ENCODE measurements around the gene ABHD15.

Gene ABHD15

DNA sequence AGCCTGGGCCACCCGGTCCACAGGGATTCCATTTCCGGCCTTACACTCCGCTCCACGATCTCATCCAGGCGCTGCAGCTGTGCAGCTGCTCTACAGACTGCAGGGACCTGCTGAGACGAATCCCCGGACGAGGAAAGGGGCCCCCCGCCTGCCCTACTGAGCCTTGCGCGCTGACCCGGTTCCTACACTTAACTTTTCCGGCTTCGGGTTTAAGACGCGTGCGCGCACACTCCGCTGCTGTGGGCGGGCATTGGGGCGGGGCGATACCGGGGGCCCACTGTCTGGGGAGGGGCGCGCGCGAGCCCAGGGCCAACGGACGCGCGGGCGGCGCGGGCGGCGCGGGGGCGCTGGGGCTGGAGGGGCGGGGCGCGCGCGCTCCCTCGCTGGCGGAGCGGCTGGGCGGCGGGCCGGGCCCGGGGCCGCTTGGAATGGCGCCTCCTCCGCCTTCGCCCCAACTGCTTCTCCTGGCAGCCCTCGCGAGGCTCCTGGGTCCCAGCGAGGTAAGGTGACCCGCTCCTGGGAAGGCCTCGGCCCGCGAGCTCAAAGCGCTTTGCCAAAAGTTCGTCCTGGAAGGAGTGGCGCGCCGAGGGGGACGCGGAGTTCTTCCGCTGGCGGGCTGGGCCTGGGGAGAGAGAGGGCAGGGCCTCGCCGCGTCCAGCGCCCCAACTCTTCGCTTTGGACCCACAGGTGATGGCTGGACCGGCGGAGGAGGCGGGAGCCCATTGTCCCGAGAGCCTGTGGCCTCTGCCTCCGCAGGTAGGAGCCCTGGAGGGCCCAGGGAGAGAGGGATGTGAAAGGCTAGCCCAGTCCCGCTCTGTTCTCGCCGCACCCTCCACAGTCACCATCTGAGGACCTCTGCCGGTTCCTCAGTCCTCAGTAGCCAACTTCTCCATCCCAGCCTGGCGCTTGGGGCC lies 1.8 kb upstream of the ABHD15 start, which contains the start of gene TP53I13:
Gene TP53I13 (plus strand): TSS at position 371 of the 914 bp plus-strand sequence. CDS start 58 bp downstream, at position 429.
- H3K27me3 ChIP-seq (ENCODE audit: insufficient read depth, low read depth, severe bottlenecking) = no peaks in the 10 kb centered on the region
- H3K4me3 ChIP-seq (ENCODE audit: low read depth, low read length) = peak within 1 kb of the TSS; percentile 90
- TF ChIP-seq, protein P1, sequence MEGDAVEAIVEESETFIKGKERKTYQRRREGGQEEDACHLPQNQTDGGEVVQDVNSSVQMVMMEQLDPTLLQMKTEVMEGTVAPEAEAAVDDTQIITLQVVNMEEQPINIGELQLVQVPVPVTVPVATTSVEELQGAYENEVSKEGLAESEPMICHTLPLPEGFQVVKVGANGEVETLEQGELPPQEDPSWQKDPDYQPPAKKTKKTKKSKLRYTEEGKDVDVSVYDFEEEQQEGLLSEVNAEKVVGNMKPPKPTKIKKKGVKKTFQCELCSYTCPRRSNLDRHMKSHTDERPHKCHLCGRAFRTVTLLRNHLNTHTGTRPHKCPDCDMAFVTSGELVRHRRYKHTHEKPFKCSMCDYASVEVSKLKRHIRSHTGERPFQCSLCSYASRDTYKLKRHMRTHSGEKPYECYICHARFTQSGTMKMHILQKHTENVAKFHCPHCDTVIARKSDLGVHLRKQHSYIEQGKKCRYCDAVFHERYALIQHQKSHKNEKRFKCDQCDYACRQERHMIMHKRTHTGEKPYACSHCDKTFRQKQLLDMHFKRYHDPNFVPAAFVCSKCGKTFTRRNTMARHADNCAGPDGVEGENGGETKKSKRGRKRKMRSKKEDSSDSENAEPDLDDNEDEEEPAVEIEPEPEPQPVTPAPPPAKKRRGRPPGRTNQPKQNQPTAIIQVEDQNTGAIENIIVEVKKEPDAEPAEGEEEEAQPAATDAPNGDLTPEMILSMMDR (IDR thresholded peaks at IDR 0.05; ENCODE audit: low read depth, low read length) = no peak
- H3K27ac ChIP-seq = peak within 1 kb of the TSS; percentile 93
- DNase-seq = peak; percentile 94
- no peaks in the 10 kb centered on the region for H3K9me3 ChIP-seq (ENCODE audit: severe bottlenecking)
- peaks cover 16% of the 10 kb centered on the region for H3K36me3 ChIP-seq

DNA sequence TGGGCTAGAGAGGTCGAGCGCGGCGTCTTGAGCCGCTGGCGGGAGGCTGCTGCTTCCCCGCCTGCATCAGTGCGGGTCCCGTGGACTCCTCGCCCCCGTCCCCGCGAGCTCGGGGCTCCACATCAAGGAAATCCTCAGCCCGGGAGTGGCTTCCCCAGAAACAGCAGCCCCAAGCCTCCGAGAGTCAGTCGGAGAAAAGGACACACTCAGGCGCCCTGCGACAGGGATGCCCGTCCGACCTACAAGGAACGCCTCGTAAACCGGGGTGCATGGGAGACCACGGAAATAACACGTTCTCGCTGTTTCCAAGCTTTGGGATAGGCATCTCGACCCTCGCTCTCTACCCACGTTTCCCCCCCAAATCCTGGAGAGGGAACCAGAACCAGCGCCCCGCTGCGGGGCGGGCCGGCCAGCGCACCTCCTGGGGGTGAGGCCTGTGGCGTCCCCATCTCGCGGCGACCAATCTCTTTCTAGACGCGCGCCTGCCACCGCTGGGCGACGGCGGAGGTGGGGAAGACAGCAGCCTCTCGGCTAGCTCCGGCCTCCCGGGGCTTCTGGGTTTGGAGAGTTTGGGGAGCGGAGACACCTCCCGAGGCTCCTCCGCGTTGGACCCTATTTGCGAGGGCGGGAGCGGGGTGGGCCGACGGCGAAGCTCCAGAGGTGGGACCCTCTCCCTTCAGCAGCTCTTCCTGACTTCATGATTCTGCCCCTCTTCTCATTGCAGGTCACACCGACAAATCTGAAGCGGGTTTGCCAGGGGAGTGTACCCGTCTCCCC lies 905 bp upstream of the ABHD15 start:
- DNase-seq = peak; percentile 82
- H3K36me3 ChIP-seq = peaks cover 10% of the 10 kb centered on the region

DNA sequence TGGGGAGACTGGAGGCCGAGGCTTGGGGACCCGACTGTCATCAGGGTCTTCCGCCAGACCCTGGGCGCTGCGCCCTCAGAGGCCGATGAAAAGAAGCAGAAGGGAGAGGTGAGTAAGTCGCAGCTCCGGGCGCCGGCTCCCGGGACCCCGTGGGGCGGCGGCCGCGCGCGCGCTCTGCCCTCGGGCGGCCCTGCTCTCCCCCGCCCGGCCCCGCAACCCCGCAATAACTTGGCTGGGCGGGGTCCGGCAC lies 392 bp upstream of the ABHD15 start:
- H3K9me3 ChIP-seq (ENCODE audit: severe bottlenecking) = no peaks in the 10 kb centered on the region
- no peaks in the 10 kb centered on the region for H3K27me3 ChIP-seq (ENCODE audit: insufficient read depth, low read depth, severe bottlenecking)
- peak overlapping the region; percentile 56 for H3K4me3 ChIP-seq (ENCODE audit: low read depth, low read length)
- TF ChIP-seq, protein P1 (IDR thresholded peaks at IDR 0.05; ENCODE audit: low read depth, low read length) = no peak
- H3K36me3 ChIP-seq = peaks cover 11% of the 10 kb centered on the region
- H3K27ac ChIP-seq = peak overlapping the region; percentile 72
- no peak for DNase-seq

More for the DNA sequence above, 905 bp upstream of the ABHD15 start:
- no peaks in the 10 kb centered on the region for H3K27me3 ChIP-seq (ENCODE audit: insufficient read depth, low read depth, severe bottlenecking)
- peak overlapping the region; percentile 56 for H3K4me3 ChIP-seq (ENCODE audit: low read depth, low read length)
- TF ChIP-seq, protein P1 (IDR thresholded peaks at IDR 0.05; ENCODE audit: low read depth, low read length) = peak; percentile 44
- H3K27ac ChIP-seq = peak overlapping the region; percentile 72
- no peaks in the 10 kb centered on the region for H3K9me3 ChIP-seq (ENCODE audit: severe bottlenecking)

DNA sequence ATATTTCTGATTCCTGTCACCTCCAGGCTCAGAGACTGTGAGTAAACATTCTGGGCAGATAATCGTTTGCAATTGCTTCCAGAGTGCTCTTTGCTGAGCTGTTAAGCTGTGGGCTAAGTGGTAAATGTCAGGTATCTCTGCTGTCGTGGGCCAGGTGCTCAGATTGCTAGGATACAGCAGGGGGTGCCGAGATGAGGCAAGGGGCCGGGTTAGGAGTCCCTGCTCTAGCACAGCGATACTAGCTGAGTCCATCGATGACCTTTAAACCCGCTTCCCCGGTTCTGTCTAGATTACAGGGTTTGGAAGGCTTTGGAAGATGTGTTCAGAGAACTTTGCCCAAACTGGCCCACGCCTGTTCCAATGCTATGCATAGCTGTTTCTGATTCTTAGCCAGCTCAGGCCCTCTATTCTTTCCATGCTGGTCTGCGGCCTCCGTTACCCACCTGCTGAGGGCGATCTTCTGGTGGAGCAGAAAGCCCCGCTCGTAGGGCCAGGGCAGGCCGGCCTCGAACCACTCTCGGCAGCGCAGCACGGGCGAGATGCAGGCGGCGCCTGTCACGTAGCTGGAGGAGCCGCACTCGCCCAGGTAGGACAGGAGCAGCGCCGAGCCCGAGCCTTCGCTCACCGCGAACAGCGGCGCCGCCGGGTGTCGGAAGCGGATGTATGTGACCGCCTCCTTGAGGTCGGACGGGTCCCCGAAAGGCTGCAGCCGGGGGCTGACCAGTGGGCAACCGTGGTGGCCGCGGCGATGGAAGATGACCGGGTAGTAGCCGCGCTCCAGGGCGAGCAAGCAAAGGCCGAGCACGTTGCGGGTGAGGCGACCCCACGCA lies 979 bp downstream of the ABHD15 start:
- H3K27me3 ChIP-seq (ENCODE audit: insufficient read depth, low read depth, severe bottlenecking) = no peaks in the 10 kb centered on the region
- peak; percentile 72 for DNase-seq
- H3K36me3 ChIP-seq = peaks cover 3% of the 10 kb centered on the region; the same call in 1 of the 2 replicates
- H3K27ac ChIP-seq = peak overlapping the region; percentile 68
- peak overlapping the region; percentile 56 for H3K4me3 ChIP-seq (ENCODE audit: low read depth, low read length)
- H3K9me3 ChIP-seq (ENCODE audit: severe bottlenecking) = no peaks in the 10 kb centered on the region
- TF ChIP-seq, protein P1 (IDR thresholded peaks at IDR 0.05; ENCODE audit: low read depth, low read length) = peak; percentile 31; the same call in 1 of the 2 replicates

DNA sequence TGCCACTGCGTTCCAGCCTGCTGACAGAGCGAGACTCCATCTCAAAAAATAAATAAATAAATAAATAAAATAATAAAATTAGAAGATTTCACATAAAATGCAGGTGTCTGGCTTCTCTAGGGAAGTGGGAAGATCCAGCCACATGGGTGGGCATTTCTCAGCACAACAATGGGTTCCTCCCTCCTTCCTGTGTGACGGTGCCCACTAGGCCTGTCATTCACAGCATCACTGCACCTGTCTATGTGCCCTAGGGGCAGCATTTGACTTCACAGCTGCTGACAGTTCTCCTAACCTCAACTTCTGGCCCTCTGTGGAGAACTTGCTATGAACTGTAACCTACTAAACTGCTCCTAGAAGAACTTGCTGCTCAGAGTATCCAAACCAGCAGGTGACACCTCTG lies 3.0 kb downstream of the ABHD15 start:
- no peaks in the 10 kb centered on the region for H3K27me3 ChIP-seq (ENCODE audit: insufficient read depth, low read depth, severe bottlenecking)
- no peak for DNase-seq
- no peak overlapping the region for H3K4me3 ChIP-seq (ENCODE audit: low read depth, low read length)
- H3K9me3 ChIP-seq (ENCODE audit: severe bottlenecking) = no peaks in the 10 kb centered on the region
- TF ChIP-seq, protein P1 (IDR thresholded peaks at IDR 0.05; ENCODE audit: low read depth, low read length) = no peak
- no peak overlapping the region for H3K27ac ChIP-seq
- peaks cover 3% of the 10 kb centered on the region; the same call in 1 of the 2 replicates for H3K36me3 ChIP-seq
